ENCODE measurements around the gene CERS6.

The CERS6 gene

DNA sequence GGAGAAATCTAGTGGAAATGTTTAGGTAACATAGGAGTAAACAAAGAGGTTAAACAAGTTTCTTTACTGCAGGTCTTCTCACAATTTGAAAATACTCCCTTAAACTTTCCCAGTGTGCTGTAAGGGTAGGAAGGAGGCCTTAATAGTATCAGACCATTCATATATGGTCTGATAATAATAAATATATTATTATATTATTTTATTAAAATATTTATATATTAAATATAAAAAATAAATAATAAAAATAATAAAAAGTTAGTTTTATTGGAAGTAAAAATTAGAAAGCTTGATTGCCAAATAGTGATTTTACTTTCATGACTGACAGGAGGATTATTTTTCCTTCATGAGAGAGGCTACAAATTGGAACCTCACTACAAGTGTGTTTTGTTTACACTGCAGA lies 353.5 kb downstream of the CERS6 start:
- no peak for ATAC-seq
- Mint-ChIP-seq H3K4me3 (no peak overlapping the region), H3K9me3 (no peaks in the 10 kb centered on the region), H3K27ac (no peak overlapping the region), H3K27me3 (no peaks in the 10 kb centered on the region), H3K4me1 (no peaks in the 10 kb centered on the region)
- no peak for DNase-seq

DNA sequence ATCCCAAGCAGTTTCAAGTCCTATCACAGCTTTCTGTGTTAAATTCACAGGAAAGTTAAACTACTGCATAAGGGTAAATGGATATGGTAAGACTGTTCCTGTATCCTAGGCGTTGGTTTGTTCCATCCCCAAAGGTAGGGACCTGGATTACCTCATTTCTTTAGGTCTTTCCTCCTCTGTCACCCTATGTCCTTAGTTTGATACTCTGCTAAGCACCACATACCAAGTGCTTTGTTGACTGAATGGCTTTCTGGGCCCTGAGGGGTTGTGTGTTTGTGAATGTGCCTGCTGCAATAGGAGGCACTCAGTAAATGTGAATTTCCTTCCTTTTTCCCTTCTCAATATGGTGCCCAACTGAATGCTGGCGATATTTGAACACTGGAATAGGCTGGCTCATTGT lies 354.2 kb downstream of the CERS6 start:
- ATAC-seq (no peak), DNase-seq (no peak)
- H3K4me1 Mint-ChIP-seq, result no peaks in the 10 kb centered on the region
- no peaks in the 10 kb centered on the region for H3K9me3 Mint-ChIP-seq
- H3K4me3 Mint-ChIP-seq, result no peak overlapping the region
- no peaks in the 10 kb centered on the region for H3K27me3 Mint-ChIP-seq
- no peak overlapping the region for H3K27ac Mint-ChIP-seq

DNA sequence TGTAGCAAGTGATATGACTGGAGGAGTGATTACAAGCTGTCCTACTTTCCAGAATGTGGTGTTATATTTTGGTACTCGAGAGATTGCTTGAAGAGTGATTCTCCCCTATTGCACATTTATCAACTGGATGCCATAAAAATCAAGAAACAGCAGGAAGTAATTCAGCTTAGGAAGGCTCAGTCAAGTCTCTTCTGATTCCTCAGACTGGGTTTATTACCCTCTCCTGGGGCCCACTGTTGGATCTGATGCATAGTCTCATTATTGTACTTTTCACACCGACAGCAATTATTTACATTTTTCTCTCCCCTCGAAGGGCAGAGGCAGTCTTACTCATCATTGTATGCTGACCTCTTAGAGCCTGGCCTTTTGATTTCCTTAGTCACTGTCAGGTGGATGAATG lies 355.6 kb downstream of the CERS6 start:
- no peak overlapping the region for H3K27ac Mint-ChIP-seq
- ATAC-seq, result no peak

DNA sequence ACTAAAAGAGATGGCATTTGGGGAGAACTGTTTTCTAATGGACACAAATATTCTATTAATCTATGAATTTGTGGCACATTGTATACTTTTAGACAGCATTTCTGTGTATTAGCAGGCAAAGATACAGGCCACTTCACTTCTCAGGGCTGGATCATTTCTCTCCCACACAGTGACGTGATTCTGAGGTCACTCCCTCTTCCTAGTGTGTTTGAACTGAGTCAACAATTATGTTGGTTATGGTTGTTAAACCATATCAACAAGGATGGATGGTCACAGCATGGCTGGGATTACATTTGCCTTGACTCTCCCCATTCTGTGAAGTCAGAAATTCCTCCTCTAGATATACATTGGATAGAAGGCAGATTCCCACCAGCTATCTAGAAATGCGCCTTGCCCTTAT lies 358.0 kb downstream of the CERS6 start:
- ATAC-seq, result no peak
- DNase-seq, result no peak
- no peaks in the 10 kb centered on the region for H3K9me3 Mint-ChIP-seq
- H3K27me3 Mint-ChIP-seq, result no peaks in the 10 kb centered on the region
- no peaks in the 10 kb centered on the region for H3K4me1 Mint-ChIP-seq
- H3K4me3 Mint-ChIP-seq, result no peak overlapping the region
- H3K27ac Mint-ChIP-seq, result no peak overlapping the region

More for the DNA sequence above, 355.6 kb downstream of the CERS6 start:
- Mint-ChIP-seq H3K4me3 (no peak overlapping the region), H3K9me3 (no peaks in the 10 kb centered on the region), H3K4me1 (no peaks in the 10 kb centered on the region), H3K27me3 (no peaks in the 10 kb centered on the region)
- DNase-seq, result no peak

DNA sequence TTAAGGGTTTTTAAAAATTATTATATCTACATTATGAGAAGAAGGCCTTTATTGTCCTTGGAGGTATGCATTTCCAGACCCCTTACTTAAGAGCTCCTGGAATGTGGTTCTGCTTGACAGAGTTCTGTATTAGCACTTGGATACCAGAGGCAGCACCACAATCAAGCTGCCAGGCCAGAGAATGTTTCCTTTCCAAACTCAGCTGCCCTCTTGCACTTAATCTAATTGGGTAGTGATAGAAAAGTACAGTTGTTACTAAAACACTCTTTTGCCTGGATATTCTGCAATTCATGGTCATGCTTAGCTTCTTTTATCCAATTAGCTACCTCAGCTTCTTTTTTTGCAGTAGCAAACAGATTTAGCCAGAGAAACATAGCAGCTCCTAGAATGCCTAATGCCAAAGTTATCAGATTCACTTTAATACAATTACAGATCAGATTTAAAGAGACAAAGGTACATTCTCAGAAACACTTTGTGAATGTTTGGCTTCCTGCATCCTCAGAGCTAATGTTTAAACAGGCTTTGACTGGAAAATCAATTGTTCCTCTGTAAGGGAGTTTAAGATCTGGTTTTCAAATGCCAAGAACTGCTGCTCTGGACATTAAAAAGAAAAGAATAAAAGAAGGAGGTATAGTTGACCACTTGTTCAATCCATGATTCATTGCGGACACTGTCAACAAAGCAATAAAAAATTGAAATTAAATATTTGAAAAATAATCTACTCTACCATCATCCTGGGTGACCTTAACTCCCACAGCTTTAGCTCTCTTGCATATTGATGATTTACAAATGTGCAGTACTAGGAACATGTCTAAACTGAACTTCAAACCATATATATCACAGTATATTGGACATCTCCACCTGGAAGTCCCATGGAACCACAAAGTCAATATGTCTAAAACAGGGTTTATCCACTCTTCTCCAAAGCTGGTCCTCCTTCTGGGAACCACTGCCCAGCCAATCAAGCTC lies 359.2 kb downstream of the CERS6 start:
- H3K9me3 Mint-ChIP-seq, result no peaks in the 10 kb centered on the region
- no peak overlapping the region for H3K4me3 Mint-ChIP-seq
- ATAC-seq (no peak), DNase-seq (no peak)
- no peaks in the 10 kb centered on the region for H3K4me1 Mint-ChIP-seq
- H3K27ac Mint-ChIP-seq, result no peak overlapping the region
- no peaks in the 10 kb centered on the region for H3K27me3 Mint-ChIP-seq

DNA sequence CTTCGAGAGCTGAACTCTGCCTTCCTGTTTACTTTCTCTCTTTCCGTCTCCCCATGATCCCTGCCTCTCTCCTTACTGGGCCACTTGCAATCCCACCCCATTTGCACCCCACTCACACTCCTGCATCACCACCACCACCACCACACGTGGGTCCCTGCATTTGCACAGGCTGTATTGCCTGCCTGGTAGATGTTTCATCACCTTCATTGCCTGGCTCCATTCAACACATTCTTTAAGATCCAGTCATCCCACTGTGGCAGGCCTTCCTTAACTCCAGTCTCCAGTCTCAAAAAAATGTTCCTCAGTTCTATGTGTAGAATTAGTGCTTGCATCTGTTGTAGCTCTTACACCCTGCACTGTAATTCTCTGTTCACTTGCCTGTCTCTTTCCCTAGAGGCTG lies 360.3 kb downstream of the CERS6 start:
- ATAC-seq (no peak), DNase-seq (no peak)
- Mint-ChIP-seq H3K27ac (peak overlapping the region in 1 of 2 donors; percentile 61), H3K4me1 (no peaks in the 10 kb centered on the region), H3K27me3 (no peaks in the 10 kb centered on the region), H3K4me3 (no peak overlapping the region), H3K9me3 (no peaks in the 10 kb centered on the region)

DNA sequence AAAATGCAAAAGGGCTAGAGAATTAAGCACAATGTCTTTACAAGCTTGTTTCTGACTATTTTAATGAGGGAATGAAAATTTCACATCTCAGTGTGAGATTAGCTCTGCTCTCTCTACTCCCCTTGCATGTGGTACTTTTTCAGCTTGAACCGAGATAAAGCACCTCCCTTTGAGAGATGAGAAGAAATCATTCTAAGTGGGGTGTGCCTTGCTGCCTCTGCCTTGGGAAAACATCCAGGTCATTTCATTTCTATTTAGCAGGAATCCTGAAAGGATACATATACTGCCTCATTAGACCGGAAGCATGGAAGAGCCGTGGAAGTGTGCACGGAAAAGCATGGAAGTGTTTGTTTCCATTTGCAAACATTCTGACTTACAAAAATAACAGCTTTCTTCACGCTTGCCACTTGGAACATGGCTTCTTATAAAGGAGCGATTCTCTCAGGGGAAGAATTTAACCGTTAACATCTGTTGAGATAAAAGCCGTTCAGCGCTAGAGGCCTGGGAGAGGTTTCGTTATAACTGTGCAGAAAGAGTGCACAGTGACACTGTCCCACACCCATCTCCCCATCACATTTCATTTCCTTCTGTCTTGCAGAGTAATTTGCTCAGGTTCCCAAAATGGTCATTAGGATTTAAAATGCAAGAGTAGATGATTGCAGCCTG lies 363.1 kb downstream of the CERS6 start:
- no peak overlapping the region for H3K27ac Mint-ChIP-seq
- H3K27me3 Mint-ChIP-seq, result no peaks in the 10 kb centered on the region
- DNase-seq, result no peak
- no peak for ATAC-seq
- no peaks in the 10 kb centered on the region for H3K4me1 Mint-ChIP-seq
- no peak overlapping the region for H3K4me3 Mint-ChIP-seq
- no peaks in the 10 kb centered on the region for H3K9me3 Mint-ChIP-seq

DNA sequence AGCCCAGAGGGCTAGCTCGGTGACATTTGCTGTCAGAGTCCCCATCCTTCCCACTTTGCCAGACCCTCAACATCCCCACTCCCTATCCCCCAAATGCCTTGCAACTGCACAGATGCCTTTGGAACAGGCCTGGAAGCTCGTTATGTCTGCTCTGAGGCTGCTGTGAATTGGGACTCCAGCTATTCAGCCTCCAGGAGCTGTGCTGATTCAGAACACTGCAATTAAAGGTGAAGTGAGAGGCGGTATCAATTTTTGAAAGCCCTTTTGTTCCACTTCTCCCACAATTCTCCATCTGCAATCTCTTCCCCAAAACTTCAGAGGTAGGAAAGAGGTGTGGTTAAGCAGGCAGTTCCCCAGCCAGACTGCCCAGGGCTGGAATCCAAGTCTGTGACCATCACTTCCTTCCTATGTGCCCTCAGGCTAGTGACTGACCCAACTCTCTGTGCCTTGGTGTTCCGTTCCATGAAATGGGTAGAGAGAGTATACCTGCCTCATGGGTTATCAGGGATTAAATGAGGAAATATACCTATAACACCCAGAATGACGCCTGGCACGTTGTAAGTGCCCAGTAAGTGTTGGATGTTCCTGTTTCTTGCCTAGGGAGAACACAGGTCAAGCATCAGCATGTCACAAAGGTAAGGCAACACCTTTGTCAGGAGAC lies 363.9 kb downstream of the CERS6 start:
- no peaks in the 10 kb centered on the region for H3K27me3 Mint-ChIP-seq
- H3K27ac Mint-ChIP-seq, result no peak overlapping the region
- DNase-seq, result no peak
- H3K4me1 Mint-ChIP-seq, result no peaks in the 10 kb centered on the region
- no peak overlapping the region for H3K4me3 Mint-ChIP-seq
- H3K9me3 Mint-ChIP-seq, result no peaks in the 10 kb centered on the region
- no peak for ATAC-seq

DNA sequence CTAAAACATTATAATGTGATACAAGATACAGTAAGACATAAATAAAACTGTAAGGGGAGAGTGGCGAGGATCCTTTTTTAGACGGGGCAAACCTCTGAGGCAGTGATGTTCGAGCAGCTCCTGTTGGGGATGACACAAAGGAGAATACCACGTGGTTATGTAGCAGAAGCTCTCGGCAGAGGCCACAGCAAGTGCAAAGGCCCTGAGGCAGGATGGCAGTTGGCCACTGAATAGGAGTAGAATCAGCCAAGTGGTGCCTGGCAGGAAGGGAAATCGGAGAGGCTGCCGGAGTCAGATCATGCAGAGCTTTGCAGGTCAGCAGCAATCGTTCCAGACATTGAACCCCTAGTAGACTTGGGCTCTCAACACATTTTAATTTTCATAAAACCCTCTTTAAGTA lies 365.5 kb downstream of the CERS6 start:
- no peak for DNase-seq
- no peaks in the 10 kb centered on the region for H3K9me3 Mint-ChIP-seq
- no peaks in the 10 kb centered on the region for H3K27me3 Mint-ChIP-seq
- no peak for ATAC-seq
- H3K4me1 Mint-ChIP-seq, result no peaks in the 10 kb centered on the region
- no peak overlapping the region for H3K27ac Mint-ChIP-seq
- H3K4me3 Mint-ChIP-seq, result no peak overlapping the region

DNA sequence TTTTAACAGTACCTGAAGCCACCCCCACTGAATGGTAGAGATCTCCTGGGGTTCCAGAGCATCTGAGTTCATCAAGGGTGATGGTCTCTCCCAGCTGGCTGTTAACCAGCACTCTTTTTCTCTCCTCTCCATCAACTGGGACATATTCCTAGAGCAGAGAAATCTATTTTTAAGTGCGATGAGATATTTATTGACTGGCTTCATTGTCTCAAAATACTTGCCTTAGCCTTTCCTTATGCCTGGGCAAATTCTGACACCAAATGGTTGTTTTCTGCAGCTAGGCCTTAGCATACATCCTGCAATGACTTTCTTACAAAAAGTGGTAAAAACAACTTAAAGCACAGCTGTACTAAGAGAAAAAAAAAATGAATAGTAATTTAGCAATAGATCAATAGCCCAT lies 365.9 kb downstream of the CERS6 start:
- H3K27me3 Mint-ChIP-seq, result no peaks in the 10 kb centered on the region
- no peak for ATAC-seq

More for the DNA sequence above, 365.9 kb downstream of the CERS6 start:
- H3K27ac Mint-ChIP-seq, result no peak overlapping the region
- no peak overlapping the region for H3K4me3 Mint-ChIP-seq
- DNase-seq, result no peak
- no peaks in the 10 kb centered on the region for H3K4me1 Mint-ChIP-seq
- H3K9me3 Mint-ChIP-seq, result no peaks in the 10 kb centered on the region
